BLaER1 (cell line): ENCODE results near the gene CA5A.
A peak's percentile ranks its signal among the peaks of the same experiment; 100 is the strongest.

Experiments used
- H3K27ac ChIP-seq: shearing (Covaris generic); formaldehyde crosslinking; 2 replicates; pipeline ENCODE4 v1.8.1; 2022
- H3K27me3 ChIP-seq: shearing (Covaris generic); formaldehyde crosslinking; 2 replicates; pipeline ENCODE4 v1.8.1; 2022
- H3K36me3 ChIP-seq: shearing (Covaris generic); formaldehyde crosslinking; 2 replicates; pipeline ENCODE4 v1.8.1; 2022
- H3K4me1 ChIP-seq: shearing (Covaris generic); formaldehyde crosslinking; 2 replicates; pipeline ENCODE4 v1.8.1; 2022
- H3K4me2 ChIP-seq: shearing (Covaris generic); formaldehyde crosslinking; 2 replicates; pipeline ENCODE4 v1.8.1; 2022
- H3K4me3 ChIP-seq: shearing (Covaris generic); formaldehyde crosslinking; 2 replicates; pipeline ENCODE4 v1.8.1; 2022
- H3K9ac ChIP-seq: shearing (Covaris generic); formaldehyde crosslinking; 2 replicates; pipeline ENCODE4 v1.8.1; 2022
- H3K9me3 ChIP-seq: shearing (Covaris generic); formaldehyde crosslinking; 2 replicates; pipeline ENCODE4 v1.8.1; 2022
- H4K20me1 ChIP-seq: shearing (Covaris generic); formaldehyde crosslinking; 2 replicates; pipeline ENCODE4 v1.8.1; 2022
- Cebpa-rat ChIP-seq: shearing (Covaris generic); IDR thresholded peaks from 2 replicates; pipeline ENCODE4 v1.8.1; 2022

The CA5A gene

GRCh38 chr16:87926246-87927194 lies 9.8 kb downstream of the CA5A start:
- no peak overlapping the region for H3K27ac ChIP-seq
- H3K4me2 ChIP-seq = peak overlapping the region; percentile 49
- peaks cover 52% of the 10 kb centered on the region for H3K4me1 ChIP-seq
- TF ChIP-seq Cebpa-rat = no peak
- peaks cover 33% of the 10 kb centered on the region for H3K27me3 ChIP-seq
- no peaks in the 10 kb centered on the region for H4K20me1 ChIP-seq
- H3K9ac ChIP-seq = no peak overlapping the region
- no peaks in the 10 kb centered on the region for H3K36me3 ChIP-seq
- no peaks in the 10 kb centered on the region for H3K9me3 ChIP-seq
- no peak overlapping the region for H3K4me3 ChIP-seq

- Histone ChIP-seq H3K4me3 (no peak overlapping the region), H3K9ac (no peak overlapping the region), H3K27ac (no peak overlapping the region), H4K20me1 (no peaks in the 10 kb centered on the region), H3K27me3 (peaks cover 33% of the 10 kb centered on the region), H3K4me2 (peak overlapping the region; percentile 60), H3K9me3 (no peaks in the 10 kb centered on the region), H3K36me3 (no peaks in the 10 kb centered on the region), H3K4me1 (peaks cover 52% of the 10 kb centered on the region)
- no peak for TF ChIP-seq Cebpa-rat
Measured at GRCh38 chr16:87924811-87925670, 11.3 kb downstream of the CA5A start.

- no peak for TF ChIP-seq Cebpa-rat
- H3K4me2 ChIP-seq = peak overlapping the region; percentile 60
- no peak overlapping the region for H3K9ac ChIP-seq
Measured at GRCh38 chr16:87924041-87924810, 12.1 kb downstream of the CA5A start.

GRCh38 chr16:87922250-87922871 lies 14.0 kb downstream of the CA5A start:
- no peak for TF ChIP-seq Cebpa-rat
- no peaks in the 10 kb centered on the region for H3K36me3 ChIP-seq
- H3K27ac ChIP-seq = no peak overlapping the region
- H3K9ac ChIP-seq = no peak overlapping the region
- no peaks in the 10 kb centered on the region for H4K20me1 ChIP-seq
- H3K4me3 ChIP-seq = no peak overlapping the region
- peak overlapping the region; percentile 60 for H3K4me2 ChIP-seq
- no peaks in the 10 kb centered on the region for H3K9me3 ChIP-seq
- peaks cover 50% of the 10 kb centered on the region for H3K4me1 ChIP-seq
- H3K27me3 ChIP-seq = peaks cover 33% of the 10 kb centered on the region

More at GRCh38 chr16:87924041-87924810, 12.1 kb downstream of the CA5A start:
- Histone ChIP-seq H3K27me3 (peaks cover 33% of the 10 kb centered on the region), H3K9me3 (no peaks in the 10 kb centered on the region), H3K27ac (no peak overlapping the region), H3K36me3 (no peaks in the 10 kb centered on the region), H3K4me1 (peaks cover 52% of the 10 kb centered on the region), H3K4me3 (no peak overlapping the region), H4K20me1 (no peaks in the 10 kb centered on the region)

- peaks cover 39% of the 10 kb centered on the region for H3K4me1 ChIP-seq
- H3K9ac ChIP-seq = no peak overlapping the region
- H3K27me3 ChIP-seq = peaks cover 27% of the 10 kb centered on the region
- H3K4me3 ChIP-seq = no peak overlapping the region
- H3K9me3 ChIP-seq = no peaks in the 10 kb centered on the region
- no peaks in the 10 kb centered on the region for H4K20me1 ChIP-seq
- H3K4me2 ChIP-seq = no peak overlapping the region
- no peaks in the 10 kb centered on the region for H3K36me3 ChIP-seq
- no peak for TF ChIP-seq Cebpa-rat
- no peak overlapping the region for H3K27ac ChIP-seq
Measured at GRCh38 chr16:87921236-87921773, 15.0 kb downstream of the CA5A start.

GRCh38 chr16:87919681-87919994 lies 16.7 kb downstream of the CA5A start:
- Histone ChIP-seq H4K20me1 (no peaks in the 10 kb centered on the region), H3K36me3 (no peaks in the 10 kb centered on the region), H3K9me3 (no peaks in the 10 kb centered on the region), H3K27me3 (peaks cover 18% of the 10 kb centered on the region; the same call in 1 of the 2 replicates), H3K4me1 (peaks cover 27% of the 10 kb centered on the region), H3K4me2 (no peak overlapping the region), H3K27ac (no peak overlapping the region), H3K4me3 (no peak overlapping the region), H3K9ac (no peak overlapping the region)
- no peak for TF ChIP-seq Cebpa-rat

- Histone ChIP-seq H3K9me3 (no peaks in the 10 kb centered on the region), H3K9ac (no peak overlapping the region), H3K4me3 (no peak overlapping the region), H3K4me1 (peaks cover 25% of the 10 kb centered on the region), H3K4me2 (no peak overlapping the region), H3K27me3 (peaks cover 22% of the 10 kb centered on the region; the same call in 1 of the 2 replicates), H4K20me1 (no peaks in the 10 kb centered on the region), H3K27ac (no peak overlapping the region), H3K36me3 (no peaks in the 10 kb centered on the region)
- TF ChIP-seq Cebpa-rat = no peak
Measured at GRCh38 chr16:87918866-87919680, 17.3 kb downstream of the CA5A start.

GRCh38 chr16:87918338-87918737 lies 18.0 kb downstream of the CA5A start:
- Histone ChIP-seq H3K9ac (no peak overlapping the region), H3K4me2 (no peak overlapping the region), H4K20me1 (no peaks in the 10 kb centered on the region), H3K27ac (no peak overlapping the region), H3K27me3 (peaks cover 22% of the 10 kb centered on the region; the same call in 1 of the 2 replicates), H3K4me1 (peaks cover 25% of the 10 kb centered on the region), H3K4me3 (no peak overlapping the region), H3K36me3 (no peaks in the 10 kb centered on the region), H3K9me3 (no peaks in the 10 kb centered on the region)
- no peak for TF ChIP-seq Cebpa-rat
